A549 (cell line): Measurements from ENCODE around the gene BIRC5. TPM values are rescaled to one million over a fixed set of nuclear protein-coding genes. Genes with fewer than 3 reads are reported as not detected.

Source experiments
- ATAC-seq, 2 experiments: fragments of 200-7000 bp in 1 of 2; fragments of >200 bp in 1 of 2; cut with Nextera tagmentation in 1 of 2; cut with Tn5 transposase in 1 of 2; 3 replicates each; pipeline versions ENCODE4 v1.8.0 to v1.9.1; 2018 to 2020; ENCODE audit warnings: mild to moderate bottlenecking in 1 of 2, moderate library complexity in 1 of 2
- CTCF ChIA-PET: fragments of 300-600 bp; sonication (Branson Sonifier 250); formaldehyde crosslinking; extraction: SDS; loops from one replicate; lab custom pipeline; 2021; ENCODE audit warnings: antibody characterized with exemption, inconsistent platforms; lab: Yijun Ruan, JAX
- POLR2A ChIA-PET: fragments of 350-600 bp; formaldehyde crosslinking; extraction: SDS; loops from one replicate; lab custom pipeline; 2021; ENCODE audit warnings: antibody characterized with exemption, inconsistent platforms; lab: Yijun Ruan, JAX
- DNase-seq, 2 experiments: peaks; one replicate each; pipeline versions ENCODE4 v3.0.0 to v3.0.0-alpha.2; 2011 to 2016; ENCODE audit warnings: low read depth in 1 of 2, low spot score in 1 of 2
- FAIRE-seq: peaks from 2 replicates; lab custom pipeline; 2011; peaks lifted over from hg19 to GRCh38; lab: Jason Lieb, UNC
- H3K27ac ChIP-seq, 2 experiments: fragments of >200 bp; sonication (Bioruptor Twin); formaldehyde crosslinking; 3 replicates each; pipeline ENCODE4 v1.5.1; 2016 to 2017
- H3K4me1 ChIP-seq: fragments of >200 bp; sonication (Bioruptor Twin); formaldehyde crosslinking; 3 replicates; pipeline ENCODE4 v1.6.1; 2016
- H3K4me2 ChIP-seq: fragments of >200 bp; sonication (Bioruptor Twin); formaldehyde crosslinking; 3 replicates; pipeline ENCODE4 v1.6.1; 2016
- H3K4me3 ChIP-seq: fragments of >200 bp; sonication (Bioruptor Twin); formaldehyde crosslinking; 3 replicates; pipeline ENCODE4 v1.5.1; 2016
- H3K9me3 ChIP-seq: fragments of >200 bp; sonication (Bioruptor Twin); formaldehyde crosslinking; 3 replicates; pipeline ENCODE4 v1.6.1; 2016
- CBX8 ChIP-seq: fragments of 200-600 bp; sonication (generic); IDR thresholded peaks from 2 replicates; pipeline ENCODE4 v1.6.1; 2016
- E2F6 ChIP-seq: IDR thresholded peaks from 2 replicates; pipeline ENCODE4 v1.6.1; 2012; ENCODE audit warnings: low read depth, borderline replicate concordance
- FOSB ChIP-seq: fragments of 250-450 bp; sonication (Bioruptor Pico); IDR thresholded peaks from 2 replicates; pipeline ENCODE4 v1.5.0; 2020; ENCODE audit warnings: mild to moderate bottlenecking, moderate library complexity
- HEYL ChIP-seq: fragments of 250-450 bp; sonication (Bioruptor Pico); IDR thresholded peaks from 2 replicates; pipeline ENCODE4 v1.8.0; 2021; ENCODE audit warnings: mild to moderate bottlenecking, moderate library complexity
- HMGXB4 ChIP-seq: fragments of 250-450 bp; sonication (Bioruptor Pico); IDR thresholded peaks from 2 replicates; pipeline ENCODE4 v1.5.0; 2021; ENCODE audit warnings: mild to moderate bottlenecking, moderate library complexity, borderline replicate concordance
- HOXA7 ChIP-seq: fragments of 250-450 bp; sonication (Bioruptor Pico); IDR thresholded peaks from 2 replicates; pipeline ENCODE4 v1.5.0; 2020; ENCODE audit warnings: mild to moderate bottlenecking, moderate library complexity
- JUN ChIP-seq, 2 experiments: fragments of >200 bp; sonication (Bioruptor Twin); formaldehyde crosslinking; IDR thresholded peaks; 2 replicates in 1 of 2; 3 replicates in 1 of 2; pipeline ENCODE4 v1.6.1; 2016 to 2017
- MAZ ChIP-seq: fragments of 150-350 bp; IDR thresholded peaks from 2 replicates; pipeline ENCODE4 v1.6.1; 2014; ENCODE audit warnings: antibody characterized with exemption, low read depth, low read length, borderline replicate concordance
- NR3C1 ChIP-seq: fragments of >200 bp; sonication (Bioruptor Twin); formaldehyde crosslinking; IDR thresholded peaks from 3 replicates; pipeline ENCODE4 v1.6.1; 2017
- PBX3 ChIP-seq: IDR thresholded peaks from 2 replicates; pipeline ENCODE4 v1.6.1; 2012
- POLR2AphosphoS2 ChIP-seq: conservative IDR thresholded peaks from 2 replicates; pipeline ENCODE4 v1.6.1; 2012; ENCODE audit warnings: low read length, improper control_type of control experiment, inconsistent platforms
- RCOR1 ChIP-seq: fragments of 150-350 bp; IDR thresholded peaks from 2 replicates; pipeline ENCODE4 v1.6.1; 2014; ENCODE audit warnings: antibody characterized with exemption, low read length, low read depth
- RFX5 ChIP-seq: fragments of 450-650 bp; IDR thresholded peaks from 2 replicates; pipeline ENCODE4 v1.7.1; 2014; ENCODE audit warnings: antibody characterized with exemption, mild to moderate bottlenecking, moderate library complexity
- TFCP2L1 ChIP-seq: fragments of 250-450 bp; sonication (Bioruptor Pico); IDR thresholded peaks from 2 replicates; pipeline ENCODE4 v1.5.0; 2021; ENCODE audit warnings: mild to moderate bottlenecking
- USF2 ChIP-seq: fragments of 450-650 bp; IDR thresholded peaks from 2 replicates; pipeline ENCODE4 v1.6.1; 2014; ENCODE audit warnings: antibody characterized with exemption
- ZNF302 ChIP-seq: fragments of 250-450 bp; sonication (Bioruptor Pico); IDR thresholded peaks from 2 replicates; pipeline ENCODE4 v1.9.0; 2021; ENCODE audit warnings: inconsistent platforms, mild to moderate bottlenecking, moderate library complexity
- WGBS: methylation state at CpG from one replicate; pipeline ENCODE4 v1.1.6; 2017; ENCODE audit errors: missing lambda C conversion rate; 5-methylcytosine and 5-hydroxymethylcytosine counted together
- polyA plus RNA-seq, 4 experiments: library from polyadenylated mRNA; depleted of rRNA in 3 of 4; stranded (reverse); fragments of >200 nt; fragmentation: RNase III in 1 of 4; extraction: RNeasy Plus Mini Kit Qiagen cat#74134 plus additional on column Dnase treatment in 1 of 4; gene quantifications; 2 replicates in 3 of 4; 3 replicates in 1 of 4; pipeline ENCODE4 v1.2.3, GENCODE V29; 2011 to 2017

Gene BIRC5
- polyA plus RNA-seq, 2 of the 4 experiments (the other 2 are of a cell fraction), result 51.9 to 109 TPM

- 53% methylated on average over 19 of the region's 19 CpGs for WGBS
- POLR2A ChIA-PET, result no interaction called here
- peaks cover 34% of the 10 kb centered on the region for H3K4me1 ChIP-seq
- CTCF ChIA-PET, result interaction anchor here (1.3 to 13.2 kb wide), 5 partner anchors 13 to 79 kb away, joined by 4 to 295 read pairs (median 105); partner anchors contain the start of genes AFMID, C17orf99 and TK1
- peak; percentile 66; the same call in 1 of the 2 replicates for TF ChIP-seq POLR2AphosphoS2
- peak; percentile 55; the same call in 1 of the 2 replicates for TF ChIP-seq FOSB (CRISPR knock-in tag)
- TF ChIP-seq E2F6, result no peak
- TF ChIP-seq JUN (IDR thresholded peaks at IDR 0.05), result peak in 1 of 2 experiments; percentile 21; a peak in 1 of 5 replicates
- peak; percentile 37; the same call in 1 of the 2 replicates for TF ChIP-seq HOXA7 (CRISPR knock-in tag)
- DNase-seq (peak in 1 of 2 experiments; percentile 46), FAIRE-seq (no peak), ATAC-seq (peak in 1 of 2 experiments; percentile 4; a peak in 2 of 6 replicates)
- peak overlapping the region in 1 of 2 experiments; percentile 29; a peak in 3 of 6 replicates for H3K27ac ChIP-seq
- no peaks in the 10 kb centered on the region for H3K9me3 ChIP-seq
- no peak overlapping the region for H3K4me3 ChIP-seq
- peak overlapping the region; percentile 22; the same call in 2 of the 3 replicates for H3K4me2 ChIP-seq
These were observed 41.6 kb upstream of the BIRC5 start for GRCh38 chr17:78172249-78173051.

GRCh38 chr17:78173097-78173715 lies 40.8 kb upstream of the BIRC5 start:
- Histone ChIP-seq H3K4me2 (no peak overlapping the region), H3K4me1 (peaks cover 32% of the 10 kb centered on the region), H3K4me3 (no peak overlapping the region), H3K27ac (no peak overlapping the region), H3K9me3 (no peaks in the 10 kb centered on the region)
- FAIRE-seq (no peak), DNase-seq (no peak), ATAC-seq (no peak)
- no peak for TF ChIP-seq ZNF302
- TF ChIP-seq PBX3, result 0 out of 2 replicates have a peak, but pooled peaks have one; percentile 36
- POLR2A ChIA-PET, result no interaction called here
- 74% methylated on average over 8 of the region's 11 CpGs for WGBS
- CTCF ChIA-PET, result interaction anchor here (0.6 to 13.2 kb wide), 9 partner anchors 11 to 154 kb away, joined by 3 to 295 read pairs (median 5); partner anchors contain the start of genes AFMID, C17orf99 and TK1

- ATAC-seq, result peak in 1 of 2 experiments; percentile 14; a peak in 2 of 6 replicates
These were observed 39.6 kb upstream of the BIRC5 start for GRCh38 chr17:78174346-78174869.

More at GRCh38 chr17:78174346-78174869, 39.6 kb upstream of the BIRC5 start:
- 76% methylated on average over 15 of the region's 15 CpGs for WGBS
- ChIA-PET POLR2A (interaction anchor here (0.5 to 2.6 kb wide), 3 partner anchors 34 to 83 kb away, joined by 3 to 7 read pairs (median 4); no protein-coding TSS in a partner anchor), CTCF (interaction anchor here (0.6 to 13.2 kb wide), 17 partner anchors 11 to 1318 kb away, joined by 3 to 295 read pairs (median 6); partner anchors contain the start of genes AFMID, C17orf99 and TK1)
- FAIRE-seq (no peak), DNase-seq (peak in 1 of 2 experiments; percentile 56)
- peaks cover 34% of the 10 kb centered on the region for H3K4me1 ChIP-seq
- H3K4me2 ChIP-seq, result no peak overlapping the region
- H3K27ac ChIP-seq, result peak overlapping the region in 1 of 2 experiments; percentile 19; a peak in 2 of 6 replicates
- TF ChIP-seq USF2, result no peak
- no peak for TF ChIP-seq FOSB (CRISPR knock-in tag)
- TF ChIP-seq CBX8, result no peak
- no peak for TF ChIP-seq RCOR1
- TF ChIP-seq MAZ, result no peak
- no peak for TF ChIP-seq HMGXB4 (CRISPR knock-in tag)
- TF ChIP-seq NR3C1, result no peak
- no peak for TF ChIP-seq HEYL (CRISPR knock-in tag)
- no peak for TF ChIP-seq TFCP2L1 (CRISPR knock-in tag)
- TF ChIP-seq RFX5, result no peak
- TF ChIP-seq, all 56 proteins: peak for 0
- Histone ChIP-seq H3K9me3 (no peaks in the 10 kb centered on the region), H3K4me3 (no peak overlapping the region)
